Measurements from ENCODE around the gene AOPEP. TPM values are rescaled to one million over a fixed set of nuclear protein-coding genes. Genes with fewer than 3 reads are reported as not detected.
A peak's percentile ranks its signal among the peaks of the same experiment; 100 is the strongest.

AOPEP gene
- total and polyA plus RNA-seq, 8 donors, result 73.9 to 407 (median 101) TPM

GRCh38 chr9:94811074-94811473 is 84.6 kb downstream of the AOPEP start:
- 93 to 98% (median 94%) methylated on average over 2 of the region's 2 CpGs for WGBS, 5 donors
- TF ChIP-seq POLR2A (IDR thresholded peaks at IDR 0.05) (no peak), EP300 (IDR thresholded peaks at IDR 0.05) (no peak), POLR2AphosphoS5 (IDR thresholded peaks at IDR 0.05) (no peak), CTCF (IDR thresholded peaks at IDR 0.05) (no peak)
- no peak for DNase-seq
- H3K27ac ChIP-seq, result no peak overlapping the region
- H3K9me3 ChIP-seq, result no peaks in the 10 kb centered on the region
- H3K4me1 ChIP-seq, result peaks cover 0 to 11% (median 3%) of the 10 kb centered on the region in 4 donors
- H3K4me3 ChIP-seq, result no peak overlapping the region
- no peaks in the 10 kb centered on the region for H3K27me3 ChIP-seq
- H3K36me3 ChIP-seq, result peaks cover 0 to 14% (median 7%) of the 10 kb centered on the region in 4 donors
- intact Hi-C loops (cut with DNase I; ENCODE audit: low total_unique reads), result no loop called here

GRCh38 chr9:94812343-94812742 is 85.8 kb downstream of the AOPEP start:
- no peaks in the 10 kb centered on the region for H3K9me3 ChIP-seq
- no peaks in the 10 kb centered on the region for H3K27me3 ChIP-seq
- DNase-seq, result no peak
- peaks cover 0 to 14% (median 6%) of the 10 kb centered on the region in 4 donors for H3K36me3 ChIP-seq
- H3K27ac ChIP-seq, result no peak overlapping the region
- TF ChIP-seq CTCF (IDR thresholded peaks at IDR 0.05), result no peak
- no peak for TF ChIP-seq POLR2AphosphoS5 (IDR thresholded peaks at IDR 0.05)
- no peak for TF ChIP-seq POLR2A (IDR thresholded peaks at IDR 0.05)
- TF ChIP-seq EP300 (IDR thresholded peaks at IDR 0.05), result no peak
- 92 to 99% (median 93%) methylated on average over 2 of the region's 2 CpGs for WGBS, 5 donors
- intact Hi-C loops (cut with DNase I; ENCODE audit: low total_unique reads), result no loop called here
- no peaks in the 10 kb centered on the region for H3K4me1 ChIP-seq
- no peak overlapping the region for H3K4me3 ChIP-seq

- H3K27ac ChIP-seq, result no peak overlapping the region
- intact Hi-C loops (cut with DNase I; ENCODE audit: low total_unique reads), result no loop called here
- TF ChIP-seq CTCF (IDR thresholded peaks at IDR 0.05) (no peak), POLR2A (IDR thresholded peaks at IDR 0.05) (no peak), EP300 (IDR thresholded peaks at IDR 0.05) (no peak), POLR2AphosphoS5 (IDR thresholded peaks at IDR 0.05) (no peak)
- H3K27me3 ChIP-seq, result no peaks in the 10 kb centered on the region
- no peak for DNase-seq
- H3K9me3 ChIP-seq, result no peaks in the 10 kb centered on the region
- H3K36me3 ChIP-seq, result peaks cover 0 to 9% (median 0%) of the 10 kb centered on the region in 4 donors
- peaks cover 0 to 4% (median 0%) of the 10 kb centered on the region in 4 donors for H3K4me1 ChIP-seq
- WGBS, 5 donors, result 94 to 100% (median 96%) methylated on average over 1 of the region's 1 CpG
- H3K4me3 ChIP-seq, result no peak overlapping the region
These were observed 86.9 kb downstream of the AOPEP start for GRCh38 chr9:94813379-94813778.

- Histone ChIP-seq H3K4me3 (no peak overlapping the region), H3K27me3 (no peaks in the 10 kb centered on the region), H3K9me3 (no peaks in the 10 kb centered on the region), H3K36me3 (no peaks in the 10 kb centered on the region), H3K4me1 (peaks cover 4 to 28% (median 15%) of the 10 kb centered on the region in 4 donors), H3K27ac (peak overlapping the region in 2 of 5 donors; percentile 30 to 74)
- TF ChIP-seq POLR2AphosphoS5 (IDR thresholded peaks at IDR 0.05) (no peak), POLR2A (IDR thresholded peaks at IDR 0.05) (no peak), EP300 (IDR thresholded peaks at IDR 0.05) (no peak), CTCF (IDR thresholded peaks at IDR 0.05) (no peak)
- no peak for DNase-seq
- 72 to 84% (median 80%) methylated on average over 7 of the region's 7 CpGs for WGBS, 5 donors
- intact Hi-C loops (cut with DNase I; ENCODE audit: low total_unique reads), result no loop called here
These were observed 91.0 kb downstream of the AOPEP start for GRCh38 chr9:94817291-94818177.
